ENCODE results near the gene TMEM242.

The TMEM242 gene

DNA sequence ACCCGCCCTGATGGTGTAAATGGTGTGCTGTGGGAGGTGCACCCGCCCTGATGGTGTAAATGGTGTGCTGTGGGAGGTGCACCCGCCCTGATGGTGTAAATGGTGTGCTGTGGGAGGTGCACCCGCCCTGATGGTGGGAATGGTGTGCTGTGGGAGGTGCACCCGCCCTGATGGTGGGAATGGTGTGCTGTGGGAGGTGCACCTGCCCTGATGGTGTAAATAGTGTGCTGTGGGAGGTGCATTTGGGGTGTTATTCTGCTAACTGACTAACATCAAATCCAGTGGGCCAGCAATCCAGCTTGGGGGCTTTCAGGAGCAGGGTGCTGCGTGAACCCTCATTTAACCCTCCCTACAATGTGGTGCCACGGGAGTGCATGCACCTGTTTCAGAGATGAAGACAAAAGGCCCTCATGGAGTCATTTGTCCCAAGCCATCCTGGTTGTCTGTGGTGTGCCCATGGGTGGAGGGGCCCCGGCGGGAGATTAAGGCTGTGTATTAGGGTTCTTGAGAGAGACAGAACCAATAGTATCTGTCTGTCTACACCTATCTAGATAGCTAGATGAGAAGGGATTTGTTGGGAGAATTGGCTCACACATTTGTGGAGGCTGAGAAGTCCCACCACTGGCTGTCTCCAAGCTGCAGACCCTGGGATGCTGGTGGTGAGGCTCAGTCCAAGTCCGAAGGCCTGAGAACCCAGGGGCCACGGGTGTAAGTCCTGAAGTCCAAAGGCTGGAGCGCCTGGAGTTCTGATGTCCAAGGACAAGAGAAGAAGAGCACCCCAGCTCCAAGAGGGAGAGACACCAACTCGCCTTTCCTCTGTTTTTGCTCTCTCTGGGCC lies 39.2 kb downstream of the TMEM242 start:
- FAIRE-seq: no peak
- TF ChIP-seq, protein P1, sequence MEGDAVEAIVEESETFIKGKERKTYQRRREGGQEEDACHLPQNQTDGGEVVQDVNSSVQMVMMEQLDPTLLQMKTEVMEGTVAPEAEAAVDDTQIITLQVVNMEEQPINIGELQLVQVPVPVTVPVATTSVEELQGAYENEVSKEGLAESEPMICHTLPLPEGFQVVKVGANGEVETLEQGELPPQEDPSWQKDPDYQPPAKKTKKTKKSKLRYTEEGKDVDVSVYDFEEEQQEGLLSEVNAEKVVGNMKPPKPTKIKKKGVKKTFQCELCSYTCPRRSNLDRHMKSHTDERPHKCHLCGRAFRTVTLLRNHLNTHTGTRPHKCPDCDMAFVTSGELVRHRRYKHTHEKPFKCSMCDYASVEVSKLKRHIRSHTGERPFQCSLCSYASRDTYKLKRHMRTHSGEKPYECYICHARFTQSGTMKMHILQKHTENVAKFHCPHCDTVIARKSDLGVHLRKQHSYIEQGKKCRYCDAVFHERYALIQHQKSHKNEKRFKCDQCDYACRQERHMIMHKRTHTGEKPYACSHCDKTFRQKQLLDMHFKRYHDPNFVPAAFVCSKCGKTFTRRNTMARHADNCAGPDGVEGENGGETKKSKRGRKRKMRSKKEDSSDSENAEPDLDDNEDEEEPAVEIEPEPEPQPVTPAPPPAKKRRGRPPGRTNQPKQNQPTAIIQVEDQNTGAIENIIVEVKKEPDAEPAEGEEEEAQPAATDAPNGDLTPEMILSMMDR (IDR thresholded peaks at IDR 0.05; ENCODE audit: insufficient read depth, missing control alignments): no peak
- no peak for DNase-seq (ENCODE audit: insufficient read length, low spot score)

DNA sequence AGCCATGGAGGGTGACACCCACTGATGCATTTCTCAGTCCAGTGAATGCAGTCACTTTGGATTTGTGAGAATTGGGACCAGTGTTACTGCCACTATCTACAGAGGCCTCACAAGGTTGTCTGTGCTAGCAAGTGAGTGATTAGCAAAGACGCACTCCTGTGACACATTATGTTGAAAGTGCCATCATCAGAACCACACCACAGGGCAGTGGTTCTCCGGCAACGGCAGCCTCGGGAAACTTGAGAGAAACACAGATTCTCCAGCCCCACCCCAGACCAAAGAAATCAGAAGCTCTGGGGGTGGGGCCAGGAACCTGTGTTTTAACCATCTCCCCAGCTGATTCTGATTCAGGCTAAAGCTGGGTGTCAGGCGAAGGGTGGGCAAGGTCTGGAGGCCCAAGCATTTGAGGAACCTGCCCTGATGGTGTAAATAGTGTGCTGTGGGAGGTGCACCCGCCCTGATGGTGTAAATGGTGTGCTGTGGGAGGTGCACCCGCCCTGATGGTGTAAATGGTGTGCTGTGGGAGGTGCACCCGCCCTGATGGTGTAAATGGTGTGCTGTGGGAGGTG lies 39.9 kb downstream of the TMEM242 start:
- DNase-seq (ENCODE audit: insufficient read length, low spot score) (no peak), FAIRE-seq (no peak)
- TF ChIP-seq, protein P1 (IDR thresholded peaks at IDR 0.05; ENCODE audit: insufficient read depth, missing control alignments): no peak

DNA sequence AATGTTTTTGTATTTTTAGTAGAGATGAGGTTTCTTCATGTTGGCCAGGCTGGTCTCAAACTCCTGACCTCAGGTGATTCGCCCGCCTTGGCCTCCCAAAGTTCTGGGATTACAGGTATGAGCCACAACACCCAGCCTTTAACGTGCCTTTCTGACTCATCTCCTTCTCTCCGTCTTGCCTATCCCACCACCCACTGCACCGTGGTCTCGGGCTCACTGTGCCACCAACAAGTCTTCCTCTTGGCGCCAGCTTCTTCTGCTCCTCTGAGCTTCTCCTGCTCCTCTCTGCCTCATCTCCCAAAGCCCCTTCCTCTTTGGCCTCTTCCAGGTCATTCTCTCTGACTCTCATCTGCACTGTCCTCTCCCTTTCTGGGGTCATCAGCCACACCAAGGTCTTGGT lies 41.0 kb downstream of the TMEM242 start:
- FAIRE-seq (no peak), DNase-seq (ENCODE audit: insufficient read length, low spot score) (no peak)
- TF ChIP-seq, protein P1 (IDR thresholded peaks at IDR 0.05; ENCODE audit: insufficient read depth, missing control alignments): no peak

DNA sequence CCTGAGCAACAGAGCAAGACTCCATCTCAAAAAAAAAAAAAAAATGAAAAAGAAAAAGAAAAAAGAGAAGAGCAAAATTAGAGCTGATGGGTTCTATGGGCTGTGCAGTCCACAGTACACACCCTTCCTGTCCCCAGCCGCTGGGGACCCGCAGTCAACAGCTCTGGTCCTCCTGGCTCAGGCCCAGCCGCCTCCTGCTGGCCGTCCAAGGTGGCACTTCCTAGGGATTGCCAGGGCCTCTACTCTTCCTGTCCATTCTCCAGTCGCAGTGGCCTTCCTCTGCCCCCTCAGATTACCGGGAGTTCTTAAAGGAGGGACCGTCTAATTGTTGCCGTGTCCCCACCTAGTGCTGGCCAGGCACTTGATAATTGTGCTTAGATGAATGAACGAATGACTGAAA lies 41.7 kb downstream of the TMEM242 start:
- TF ChIP-seq, protein P1 (IDR thresholded peaks at IDR 0.05; ENCODE audit: insufficient read depth, missing control alignments): no peak
- DNase-seq (ENCODE audit: insufficient read length, low spot score) (no peak), FAIRE-seq (no peak)

DNA sequence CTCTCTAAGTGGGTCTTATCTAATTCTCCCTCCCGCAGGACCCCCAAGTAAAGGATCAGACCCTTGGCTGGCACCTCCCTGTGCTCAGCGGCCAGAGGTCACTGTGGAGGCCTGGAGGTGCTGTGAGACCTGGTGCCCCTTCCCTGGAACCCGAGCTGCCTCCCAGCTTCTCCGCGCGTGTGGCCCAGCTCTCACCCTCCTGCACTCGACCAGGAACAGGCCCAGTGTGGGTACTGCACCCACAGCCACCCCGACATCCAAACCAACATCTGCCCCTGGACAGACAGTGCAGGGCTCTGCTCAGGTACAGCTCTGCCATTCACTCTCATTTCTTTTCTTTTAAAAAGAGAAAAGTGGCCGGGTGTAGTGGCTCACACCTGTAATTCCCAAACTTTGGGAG lies 42.4 kb downstream of the TMEM242 start:
- DNase-seq (ENCODE audit: insufficient read length, low spot score) (no peak), FAIRE-seq (no peak)
- TF ChIP-seq, protein P1 (IDR thresholded peaks at IDR 0.05; ENCODE audit: insufficient read depth, missing control alignments): no peak

DNA sequence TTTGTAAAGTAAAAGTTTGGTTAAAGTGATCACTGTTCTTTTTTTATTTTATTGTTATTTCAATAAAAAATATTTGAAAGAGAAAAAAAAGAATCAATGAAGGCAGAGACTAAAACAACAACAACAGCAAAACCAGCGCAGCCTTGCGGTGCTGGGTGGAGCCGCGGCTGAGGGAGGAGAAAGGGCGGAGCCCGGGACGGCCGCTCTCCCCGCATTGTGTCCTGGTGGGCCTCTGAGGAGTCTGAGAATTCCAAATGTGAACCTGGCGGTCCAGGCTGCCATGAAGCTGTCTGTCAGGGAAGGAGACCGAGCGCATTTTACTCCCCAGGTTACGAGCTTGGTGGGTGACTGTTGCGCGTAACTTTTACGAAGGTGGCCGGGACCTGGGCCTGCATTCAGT lies 43.2 kb downstream of the TMEM242 start:
- no peak for DNase-seq (ENCODE audit: insufficient read length, low spot score)
- TF ChIP-seq, protein P1 (IDR thresholded peaks at IDR 0.05; ENCODE audit: insufficient read depth, missing control alignments): no peak
- FAIRE-seq: no peak

DNA sequence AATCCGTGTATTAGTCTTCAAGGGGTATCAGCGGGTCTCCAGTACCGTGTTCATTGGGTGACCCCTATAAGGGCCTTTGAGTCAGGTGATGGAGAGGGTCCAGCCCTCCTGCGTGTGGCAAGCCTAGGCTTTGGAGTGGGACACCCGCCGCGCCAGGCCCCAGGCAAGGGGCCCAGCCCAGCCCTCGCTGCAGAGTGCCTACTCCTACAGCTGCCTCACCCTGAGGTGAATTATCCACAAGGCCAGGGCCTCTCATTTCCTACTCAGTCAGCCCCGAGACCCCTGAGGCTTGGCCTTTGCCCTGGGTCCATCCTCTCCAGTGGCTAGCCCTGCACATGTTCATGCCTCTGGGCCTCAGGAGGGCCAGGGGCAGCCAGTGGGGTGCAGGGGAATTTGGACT lies 45.1 kb downstream of the TMEM242 start:
- FAIRE-seq (no peak), DNase-seq (ENCODE audit: insufficient read length, low spot score) (no peak)
- TF ChIP-seq, protein P1 (IDR thresholded peaks at IDR 0.05; ENCODE audit: insufficient read depth, missing control alignments): no peak
